H1 (cell line): ENCODE measurements around the gene OSCP1. TPM values are rescaled to one million over a fixed set of nuclear protein-coding genes. Genes with fewer than 3 reads are reported as not detected.

ENCODE experiments used
- CTCF ChIA-PET: fragments of 300-600 bp; sonication (Branson Sonifier 250); formaldehyde crosslinking; loops from one replicate; lab custom pipeline; 2021; ENCODE audit not compliant: partially characterized antibody; lab: Charles Lee
- POLR2A ChIA-PET: fragments of 300-600 bp; sonication (Branson Sonifier 250); formaldehyde crosslinking; loops from one replicate; lab custom pipeline; 2021; ENCODE audit warnings: inconsistent platforms; ENCODE audit not compliant: partially characterized antibody; lab: Charles Lee
- DNase-seq, 2 experiments: peaks; one replicate each; pipeline versions ENCODE4 v3.0.0 to v3.0.0-alpha.2; 2010 to 2022; ENCODE audit warnings: low spot score in 2 of 2, low read depth in 1 of 2, mixed read lengths in 1 of 2
- FAIRE-seq: peaks from 2 replicates; lab custom pipeline; 2011; peaks lifted over from hg19 to GRCh38; lab: Jason Lieb, UNC
- H2AFZ ChIP-seq: 2 replicates; pipeline ENCODE4 v1.8.1; 2012; ENCODE audit warnings: low read length, inconsistent platforms
- H2AK5ac ChIP-seq: 2 replicates; pipeline ENCODE4 v1.6.1; 2013; ENCODE audit warnings: low read depth, low read length
- H2BK120ac ChIP-seq: replicated peaks from 2 replicates; pipeline ENCODE3; 2013; ENCODE audit warnings: low read depth, low read length, inconsistent platforms
- H2BK12ac ChIP-seq: 2 replicates; pipeline ENCODE4 v1.6.1; 2013; ENCODE audit warnings: low read depth, low read length
- H2BK15ac ChIP-seq: 2 replicates; pipeline ENCODE4 v1.6.1; 2013; ENCODE audit warnings: low read length
- H2BK20ac ChIP-seq: 2 replicates; pipeline ENCODE4 v1.6.1; 2013; ENCODE audit warnings: low read length
- H2BK5ac ChIP-seq: 2 replicates; pipeline ENCODE4 v1.6.1; 2013; ENCODE audit warnings: low read depth, low read length
- H3K14ac ChIP-seq: 2 replicates; pipeline ENCODE4 v1.6.1; 2013; ENCODE audit warnings: inconsistent platforms; ENCODE audit not compliant: insufficient read length
- H3K18ac ChIP-seq: 2 replicates; pipeline ENCODE4 v1.6.1; 2013; ENCODE audit warnings: low read length; ENCODE audit errors: extremely low read depth
- H3K23ac ChIP-seq: 2 replicates; pipeline ENCODE4 v1.6.1; 2013; ENCODE audit warnings: inconsistent platforms; ENCODE audit not compliant: insufficient read length
- H3K23me2 ChIP-seq: 2 replicates; pipeline ENCODE4 v1.6.1; 2013; ENCODE audit warnings: low read depth, low read length
- H3K27ac ChIP-seq: 2 replicates; pipeline ENCODE4 v1.6.1; 2011; ENCODE audit warnings: low read depth, low read length, inconsistent platforms
- H3K27me3 ChIP-seq, 4 experiments: replicated peaks in 1 of 4; 1 replicate in 1 of 4; 2 replicates in 3 of 4; pipeline versions ENCODE4 v1.6.1 to v1.8.1; 2011 to 2013; ENCODE audit warnings: low read length in 3 of 4, mild to moderate bottlenecking in 3 of 4, inconsistent platforms in 2 of 4, mixed read lengths in 2 of 4, moderate library complexity in 1 of 4; ENCODE audit not compliant: control insufficient read depth in 3 of 4, insufficient read depth in 3 of 4; ENCODE audit errors: extremely low read depth in 1 of 4
- H3K36me3 ChIP-seq, 4 experiments: 2 replicates each; pipeline versions ENCODE4 v1.6.1 to v1.8.1; 2011 to 2013; ENCODE audit warnings: mild to moderate bottlenecking in 4 of 4, low read length in 3 of 4, moderate library complexity in 2 of 4, control low read depth in 1 of 4, inconsistent platforms in 1 of 4; ENCODE audit not compliant: insufficient read depth in 4 of 4, control insufficient read depth in 2 of 4
- H3K4ac ChIP-seq: replicated peaks from 2 replicates; pipeline ENCODE3; 2013; ENCODE audit warnings: low read length, low read depth, mixed read lengths, inconsistent platforms; ENCODE audit not compliant: insufficient read length
- H3K4me1 ChIP-seq, 4 experiments: replicated peaks in 1 of 4; 1 replicate in 1 of 4; 2 replicates in 3 of 4; pipeline versions ENCODE4 v1.6.1 to v1.8.1; 2011 to 2013; ENCODE audit warnings: low read length in 3 of 4, inconsistent platforms in 2 of 4, mixed read lengths in 1 of 4; ENCODE audit not compliant: insufficient read depth in 4 of 4, control insufficient read depth in 3 of 4
- H3K4me2 ChIP-seq, 2 experiments: 2 replicates each; pipeline versions ENCODE4 v1.6.1 to v1.8.1; 2011 to 2013; ENCODE audit warnings: low read depth in 2 of 2, low read length in 2 of 2, control low read depth in 1 of 2, inconsistent platforms in 1 of 2, mild to moderate bottlenecking in 1 of 2; ENCODE audit not compliant: insufficient read depth in 1 of 2
- H3K4me3 ChIP-seq, 4 experiments: fragments of 200-600, 300-600 bp in 1 of 4; sonication (generic), shearing (Covaris generic), sonication (Bioruptor Twin) in 1 of 4; 2 replicates each; pipeline versions ENCODE4 v1.5.1 to v1.8.1; 2011 to 2016; ENCODE audit warnings: low read length in 4 of 4, low read depth in 3 of 4, control low read depth in 2 of 4, inconsistent platforms in 2 of 4, mild to moderate bottlenecking in 2 of 4, mixed read lengths in 1 of 4, moderate library complexity in 1 of 4; ENCODE audit not compliant: insufficient read depth in 2 of 4; ENCODE audit errors: extremely low read depth in 1 of 4
- H3K56ac ChIP-seq: replicated peaks from 2 replicates; pipeline ENCODE3; 2013; ENCODE audit warnings: low read depth, mild to moderate bottlenecking, mixed read lengths, low read length, inconsistent platforms; ENCODE audit not compliant: insufficient read length
- H3K79me1 ChIP-seq: 2 replicates; pipeline ENCODE4 v1.6.1; 2013; ENCODE audit warnings: low read depth, low read length, control low read depth
- H3K79me2 ChIP-seq, 2 experiments: 2 replicates each; pipeline versions ENCODE4 v1.6.1 to v1.8.1; 2012 to 2013; ENCODE audit warnings: low read length in 2 of 2, mild to moderate bottlenecking in 2 of 2, inconsistent platforms in 1 of 2; ENCODE audit not compliant: insufficient read depth in 2 of 2, control insufficient read depth in 1 of 2
- H3K9ac ChIP-seq, 4 experiments: replicated peaks in 1 of 4; 1 replicate in 1 of 4; 2 replicates in 3 of 4; pipeline versions ENCODE4 v1.6.1 to v1.8.1; 2011 to 2013; ENCODE audit warnings: low read depth in 3 of 4, low read length in 3 of 4, control low read depth in 2 of 4, mild to moderate bottlenecking in 2 of 4, moderate library complexity in 2 of 4, inconsistent platforms in 1 of 4; ENCODE audit errors: extremely low read depth in 1 of 4
- H3K9me3 ChIP-seq, 2 experiments: 2 replicates each; pipeline versions ENCODE4 v1.6.1 to v1.8.1; 2012 to 2013; ENCODE audit warnings: mild to moderate bottlenecking in 2 of 2, moderate library complexity in 2 of 2, control low read depth in 1 of 2, inconsistent platforms in 1 of 2, low read depth in 1 of 2, low read length in 1 of 2, mixed read lengths in 1 of 2; ENCODE audit not compliant: insufficient read depth in 2 of 2
- H4K20me1 ChIP-seq, 2 experiments: replicated peaks in 1 of 2; 2 replicates each; pipeline versions ENCODE3 to v1.8.1; 2011 to 2013; ENCODE audit warnings: inconsistent platforms in 2 of 2, low read length in 2 of 2, mild to moderate bottlenecking in 1 of 2; ENCODE audit not compliant: insufficient read depth in 2 of 2, control insufficient read depth in 1 of 2
- H4K5ac ChIP-seq: 2 replicates; pipeline ENCODE4 v1.6.1; 2013; ENCODE audit warnings: low read length, low read depth, mixed read lengths, inconsistent platforms; ENCODE audit not compliant: insufficient read length
- H4K8ac ChIP-seq: 2 replicates; pipeline ENCODE4 v1.8.0; 2013; ENCODE audit warnings: mild to moderate bottlenecking, moderate library complexity, low read length, inconsistent platforms; ENCODE audit not compliant: insufficient read depth; ENCODE audit errors: extremely low read depth
- H4K91ac ChIP-seq: replicated peaks from 2 replicates; pipeline ENCODE3; 2013; ENCODE audit warnings: low read length, mixed read lengths, inconsistent platforms; ENCODE audit not compliant: insufficient read length
- BACH1 ChIP-seq: IDR thresholded peaks from 2 replicates; pipeline ENCODE4 v1.6.1; 2012; ENCODE audit warnings: low read length, improper control_type of control experiment
- BRCA1 ChIP-seq: IDR thresholded peaks from 2 replicates; pipeline ENCODE4 v1.6.1; 2012; ENCODE audit warnings: low read depth, low read length, improper control_type of control experiment
- CTCF ChIP-seq, 3 experiments: IDR thresholded peaks; 1 replicate in 2 of 3; 2 replicates in 1 of 3; pipeline versions ENCODE4 v1.5.1 to v1.6.1; 2011; ENCODE audit warnings: low read length in 3 of 3, mild to moderate bottlenecking in 3 of 3, inconsistent platforms in 2 of 3, low read depth in 1 of 3, moderate library complexity in 1 of 3; ENCODE audit not compliant: insufficient read depth in 1 of 3; ENCODE audit errors: control extremely low read depth in 1 of 3
- KDM1A ChIP-seq: fragments of 200-600, 300-600 bp; sonication (generic); IDR thresholded peaks from 2 replicates; pipeline ENCODE4 v1.7.1; 2016; ENCODE audit warnings: mild to moderate bottlenecking, low read length, borderline replicate concordance
- NANOG ChIP-seq: IDR thresholded peaks from 2 replicates; pipeline ENCODE4 v1.6.1; 2011; ENCODE audit warnings: low read length, low read depth, mild to moderate bottlenecking, inconsistent platforms; ENCODE audit not compliant: insufficient read depth, poor library complexity, severe bottlenecking
- SP4 ChIP-seq: IDR thresholded peaks from 2 replicates; pipeline ENCODE4 v1.6.1; 2012; ENCODE audit warnings: low read length, inconsistent platforms
- USF2 ChIP-seq: IDR thresholded peaks from 2 replicates; pipeline ENCODE4 v1.6.1; 2011; ENCODE audit warnings: low read length, improper control_type of control experiment
- WGBS, 2 experiments: shearing (Covaris generic) in 1 of 2; methylation state at CpG; one replicate each; pipeline versions ENCODE4 v1.1.6 to v1.1.7; 2013 to 2015; ENCODE audit warnings: low lambda C conversion rate in 2 of 2, mixed read lengths in 2 of 2, inconsistent platforms in 1 of 2, low coverage in 1 of 2, missing lambda C conversion rate in 1 of 2; ENCODE audit not compliant: insufficient replicate concordance in 2 of 2, insufficient coverage in 1 of 2, insufficient read length in 1 of 2; ENCODE audit errors: extremely low coverage in 1 of 2, missing lambda C conversion rate in 1 of 2; 5-methylcytosine and 5-hydroxymethylcytosine counted together
- polyA plus RNA-seq, 7 experiments: library from polyadenylated mRNA; depleted of rRNA in 3 of 7; stranded (reverse) in 5 of 7; unstranded in 2 of 7; fragments of >200 nt in 5 of 7; fragments of 200-250 nt in 2 of 7; gene quantifications; 1 replicate in 5 of 7; 2 replicates in 1 of 7; 4 replicates in 1 of 7; pipeline versions ENCODE4 v1.2.1 to v1.2.3, GENCODE V29; 2011 to 2013; ENCODE audit warnings: missing spikeins in 2 of 7, mixed read lengths in 2 of 7
- total RNA-seq: library from RNA; stranded (reverse); fragmentation: NEBNext Ultra II Directional; extraction: Animal tissue kit (Norgen Biotek cat#: 25700); gene quantifications from 2 replicates; pipeline ENCODE4 v1.2.1, GENCODE V29; 2021

The OSCP1 gene
- total and polyA plus RNA-seq, 2 of the 8 experiments (the other 6 are each of a cell fraction or from before 2014, with no cell fraction given): 1.8 to 3.3 TPM

GRCh38 chr1:36472656-36473055, 22.4 kb upstream of the OSCP1 start:
- no peaks in the 10 kb centered on the region for H3K9me3 ChIP-seq
- no peaks in the 10 kb centered on the region for H3K23me2 ChIP-seq
- peaks cover 0 to 6% (median 1%) of the 10 kb centered on the region in 4 experiments; a peak in 4 of 7 replicates for H3K27me3 ChIP-seq
- no peak overlapping the region for H2AK5ac ChIP-seq
- DNase-seq (no peak), FAIRE-seq (no peak)
- no peaks in the 10 kb centered on the region for H4K20me1 ChIP-seq
- H2BK5ac ChIP-seq: no peak overlapping the region
- H3K56ac ChIP-seq: no peak overlapping the region
- no peaks in the 10 kb centered on the region for H3K36me3 ChIP-seq
- no peak overlapping the region for H4K5ac ChIP-seq
- no peak overlapping the region for H3K9ac ChIP-seq
- ChIA-PET POLR2A (interaction anchor here (0.7 to 1.4 kb wide), 2 partner anchors 9 to 11 kb away, joined by 3 to 6 read pairs; partner anchors contain the start of gene MRPS15), CTCF (interaction anchor here (1.3 to 1.4 kb wide), 3 partner anchors 14 to 481 kb away, joined by 3 to 4 read pairs (median 3); no protein-coding TSS in a partner anchor)
- no peak overlapping the region for H3K27ac ChIP-seq
- H4K91ac ChIP-seq: no peak overlapping the region
- no peak overlapping the region for H2BK20ac ChIP-seq
- H2BK15ac ChIP-seq: no peak overlapping the region
- H3K79me1 ChIP-seq: no peaks in the 10 kb centered on the region
- H4K8ac ChIP-seq: no peak overlapping the region
- TF ChIP-seq BRCA1 (no peak), CTCF (IDR thresholded peaks at IDR 0.05; ENCODE audit: control extremely low read depth in 1 of 3, insufficient read depth in 1 of 3, low read depth in 1 of 3, low read length in 3 of 3) (no peak), KDM1A (no peak), USF2 (no peak), NANOG (no peak), BACH1 (no peak), SP4 (no peak)
- WGBS, 2 experiments: 87% methylated on average over 6 of the region's 6 CpGs; no CpG with 5 or more reads in 1 of the 2 experiments
- H3K4me1 ChIP-seq: no peaks in the 10 kb centered on the region
- no peak overlapping the region for H3K18ac ChIP-seq
- H2BK12ac ChIP-seq: no peak overlapping the region
- no peak overlapping the region for H3K4me2 ChIP-seq
- no peak overlapping the region for H3K4me3 ChIP-seq
- no peak overlapping the region for H3K14ac ChIP-seq
- H2BK120ac ChIP-seq: no peak overlapping the region
- H3K23ac ChIP-seq: no peak overlapping the region
- no peak overlapping the region for H3K4ac ChIP-seq
- H3K79me2 ChIP-seq: no peaks in the 10 kb centered on the region
- no peak overlapping the region for H2AFZ ChIP-seq
